H1 (cell line): ENCODE measurements around the gene TSPAN33.

Source experiments
- CHD2 ChIP-seq: IDR thresholded peaks from 2 replicates; pipeline ENCODE4 v1.6.1; 2012; ENCODE audit warnings: low read length, improper control_type of control experiment
- EZH2 ChIP-seq: fragments of 200-600 bp; sonication (generic); IDR thresholded peaks from 2 replicates; pipeline ENCODE4 v1.7.1; 2012; ENCODE audit warnings: low read depth, mild to moderate bottlenecking, moderate library complexity, low read length, inconsistent platforms; ENCODE audit not compliant: severe bottlenecking
- KDM1A ChIP-seq: fragments of 200-600, 300-600 bp; sonication (generic); IDR thresholded peaks from 2 replicates; pipeline ENCODE4 v1.7.1; 2016; ENCODE audit warnings: mild to moderate bottlenecking, low read length, borderline replicate concordance
- POLR2AphosphoS5 ChIP-seq: IDR thresholded peaks from 2 replicates; pipeline ENCODE4 v1.6.1; 2011; ENCODE audit warnings: low read depth, low read length
- RAD21 ChIP-seq, 2 experiments: IDR thresholded peaks in 1 of 2; conservative IDR thresholded peaks in 1 of 2; 2 replicates each; pipeline ENCODE4 v1.6.1; 2011; ENCODE audit warnings: low read depth in 2 of 2, low read length in 2 of 2, improper control_type of control experiment in 1 of 2, inconsistent platforms in 1 of 2, mild to moderate bottlenecking in 1 of 2, moderate library complexity in 1 of 2
- SIN3A ChIP-seq, 2 experiments: IDR thresholded peaks in 1 of 2; conservative IDR thresholded peaks in 1 of 2; 2 replicates each; pipeline ENCODE4 v1.6.1; 2011 to 2012; ENCODE audit warnings: low read length in 2 of 2, improper control_type of control experiment in 1 of 2, low read depth in 1 of 2, mild to moderate bottlenecking in 1 of 2
- TBP ChIP-seq: IDR thresholded peaks from 2 replicates; pipeline ENCODE4 v1.6.1; 2011; ENCODE audit warnings: low read depth, low read length, improper control_type of control experiment
- TF ChIP-seq, protein P1 (sequence below): IDR thresholded peaks from 2 replicates; pipeline ENCODE4 v1.6.1; 2012; ENCODE audit warnings: inconsistent platforms
- TF ChIP-seq, protein P2 (sequence below), 3 experiments: IDR thresholded peaks; 1 replicate in 2 of 3; 2 replicates in 1 of 3; pipeline versions ENCODE4 v1.5.1 to v1.6.1; 2011; ENCODE audit warnings: low read length in 3 of 3, mild to moderate bottlenecking in 3 of 3, inconsistent platforms in 2 of 3, low read depth in 1 of 3, moderate library complexity in 1 of 3; ENCODE audit not compliant: insufficient read depth in 1 of 3; ENCODE audit errors: control extremely low read depth in 1 of 3
- TF ChIP-seq, protein P3 (sequence below): IDR thresholded peaks from 2 replicates; pipeline ENCODE4 v1.6.1; 2012; ENCODE audit warnings: low read length, inconsistent platforms
- TF ChIP-seq, protein P4 (sequence below): IDR thresholded peaks from 2 replicates; pipeline ENCODE4 v1.6.1; 2011; ENCODE audit warnings: low read depth, mild to moderate bottlenecking, low read length; ENCODE audit not compliant: insufficient read depth

DNA sequence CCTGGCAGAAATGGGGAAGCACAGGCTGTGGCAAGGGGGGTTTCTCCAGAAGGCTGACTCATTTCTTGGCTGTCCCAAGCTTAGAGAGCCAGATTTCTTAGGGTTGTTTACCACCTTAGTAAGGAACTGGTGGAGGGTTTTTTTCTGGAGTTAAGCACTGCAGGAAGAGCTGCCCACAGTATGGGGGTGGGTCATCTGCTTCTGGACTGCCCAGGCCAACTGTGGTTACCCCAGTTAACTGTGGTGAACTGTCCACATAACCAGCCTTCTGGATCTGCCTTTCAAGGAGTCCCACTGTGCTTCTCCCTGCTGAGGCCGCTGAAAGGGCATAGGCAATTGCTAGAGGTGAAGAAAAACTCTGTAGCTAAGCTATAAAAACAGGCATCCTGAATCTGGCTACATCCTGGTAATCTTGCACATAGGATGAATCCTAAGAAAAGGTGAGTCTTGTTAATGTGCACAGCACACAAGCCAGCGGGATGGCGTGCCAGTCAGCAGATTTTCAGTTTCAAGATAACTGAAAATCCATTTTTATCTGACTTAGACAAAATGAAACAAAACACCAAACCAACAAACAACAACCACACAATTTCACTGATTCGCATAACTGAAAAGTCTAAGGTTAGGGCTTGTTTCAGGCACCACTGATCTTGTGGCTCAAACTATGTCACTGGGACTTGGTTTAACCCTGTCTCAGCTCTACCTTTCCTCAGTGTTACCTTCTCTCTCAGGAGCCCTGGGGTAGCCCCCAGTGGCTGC, 21.6 kb upstream of the TSPAN33 start:
- TF ChIP-seq CHD2 (no peak), RAD21 (IDR thresholded peaks at IDR 0.05 in 1 of 2, conservative IDR thresholded peaks at IDR 0.05 in 1 of 2; ENCODE audit: low read depth in 2 of 2, low read length in 2 of 2) (no peak), SIN3A (conservative IDR thresholded peaks at IDR 0.05 in 1 of 2, IDR thresholded peaks at IDR 0.05 in 1 of 2; ENCODE audit: low read depth in 1 of 2, low read length in 2 of 2) (no peak), KDM1A (no peak), TBP (no peak), POLR2AphosphoS5 (no peak), EZH2 (no peak)
- TF ChIP-seq, protein P1, sequence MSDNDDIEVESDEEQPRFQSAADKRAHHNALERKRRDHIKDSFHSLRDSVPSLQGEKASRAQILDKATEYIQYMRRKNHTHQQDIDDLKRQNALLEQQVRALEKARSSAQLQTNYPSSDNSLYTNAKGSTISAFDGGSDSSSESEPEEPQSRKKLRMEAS = no peak
- TF ChIP-seq, protein P2, sequence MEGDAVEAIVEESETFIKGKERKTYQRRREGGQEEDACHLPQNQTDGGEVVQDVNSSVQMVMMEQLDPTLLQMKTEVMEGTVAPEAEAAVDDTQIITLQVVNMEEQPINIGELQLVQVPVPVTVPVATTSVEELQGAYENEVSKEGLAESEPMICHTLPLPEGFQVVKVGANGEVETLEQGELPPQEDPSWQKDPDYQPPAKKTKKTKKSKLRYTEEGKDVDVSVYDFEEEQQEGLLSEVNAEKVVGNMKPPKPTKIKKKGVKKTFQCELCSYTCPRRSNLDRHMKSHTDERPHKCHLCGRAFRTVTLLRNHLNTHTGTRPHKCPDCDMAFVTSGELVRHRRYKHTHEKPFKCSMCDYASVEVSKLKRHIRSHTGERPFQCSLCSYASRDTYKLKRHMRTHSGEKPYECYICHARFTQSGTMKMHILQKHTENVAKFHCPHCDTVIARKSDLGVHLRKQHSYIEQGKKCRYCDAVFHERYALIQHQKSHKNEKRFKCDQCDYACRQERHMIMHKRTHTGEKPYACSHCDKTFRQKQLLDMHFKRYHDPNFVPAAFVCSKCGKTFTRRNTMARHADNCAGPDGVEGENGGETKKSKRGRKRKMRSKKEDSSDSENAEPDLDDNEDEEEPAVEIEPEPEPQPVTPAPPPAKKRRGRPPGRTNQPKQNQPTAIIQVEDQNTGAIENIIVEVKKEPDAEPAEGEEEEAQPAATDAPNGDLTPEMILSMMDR (IDR thresholded peaks at IDR 0.05; ENCODE audit: control extremely low read depth in 1 of 3, insufficient read depth in 1 of 3, low read depth in 1 of 3, low read length in 3 of 3) = no peak
- TF ChIP-seq, protein P3, sequence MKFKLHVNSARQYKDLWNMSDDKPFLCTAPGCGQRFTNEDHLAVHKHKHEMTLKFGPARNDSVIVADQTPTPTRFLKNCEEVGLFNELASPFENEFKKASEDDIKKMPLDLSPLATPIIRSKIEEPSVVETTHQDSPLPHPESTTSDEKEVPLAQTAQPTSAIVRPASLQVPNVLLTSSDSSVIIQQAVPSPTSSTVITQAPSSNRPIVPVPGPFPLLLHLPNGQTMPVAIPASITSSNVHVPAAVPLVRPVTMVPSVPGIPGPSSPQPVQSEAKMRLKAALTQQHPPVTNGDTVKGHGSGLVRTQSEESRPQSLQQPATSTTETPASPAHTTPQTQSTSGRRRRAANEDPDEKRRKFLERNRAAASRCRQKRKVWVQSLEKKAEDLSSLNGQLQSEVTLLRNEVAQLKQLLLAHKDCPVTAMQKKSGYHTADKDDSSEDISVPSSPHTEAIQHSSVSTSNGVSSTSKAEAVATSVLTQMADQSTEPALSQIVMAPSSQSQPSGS = no peak
- TF ChIP-seq, protein P4, sequence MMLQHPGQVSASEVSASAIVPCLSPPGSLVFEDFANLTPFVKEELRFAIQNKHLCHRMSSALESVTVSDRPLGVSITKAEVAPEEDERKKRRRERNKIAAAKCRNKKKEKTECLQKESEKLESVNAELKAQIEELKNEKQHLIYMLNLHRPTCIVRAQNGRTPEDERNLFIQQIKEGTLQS = no peak
